HL-60 (cell line): ENCODE measurements around the gene GAREM1.

Experiments used
- DNase-seq, 2 experiments: peaks; one replicate each; pipeline ENCODE4 v3.0.0-alpha.2; 2010 to 2020; ENCODE audit warnings: low read depth in 1 of 2, low spot score in 1 of 2
- H3K27ac ChIP-seq: fragments of 250-450 bp; sonication (Bioruptor Pico); replicated peaks from 2 replicates; pipeline ENCODE4 v1.5.1; 2020; ENCODE audit warnings: mild to moderate bottlenecking, moderate library complexity
- H3K27me3 ChIP-seq: fragments of 250-450 bp; sonication (Bioruptor Pico); 2 replicates; pipeline ENCODE4 v1.5.1; 2021; ENCODE audit warnings: mild to moderate bottlenecking, moderate library complexity; ENCODE audit not compliant: insufficient read depth, poor library complexity, severe bottlenecking
- H3K4me3 ChIP-seq: replicated peaks from 2 replicates; pipeline ENCODE4 v1.5.1; 2011; ENCODE audit warnings: mild to moderate bottlenecking, control low read depth, low read length; ENCODE audit not compliant: insufficient read depth
- CTCF ChIP-seq: IDR thresholded peaks from one replicate; pipeline ENCODE4 v1.5.1; 2011; ENCODE audit warnings: low read length, control low read depth, inconsistent platforms; ENCODE audit not compliant: insufficient read depth
- GABPA ChIP-seq: IDR thresholded peaks from 2 replicates; pipeline ENCODE4 v1.6.1; 2012; ENCODE audit warnings: low read depth
- POLR2AphosphoS5 ChIP-seq: IDR thresholded peaks from 2 replicates; pipeline ENCODE4 v1.6.1; 2012; ENCODE audit warnings: low read depth
- REST ChIP-seq: IDR thresholded peaks from 2 replicates; pipeline ENCODE4 v1.6.1; 2012; ENCODE audit warnings: low read depth; ENCODE audit not compliant: insufficient replicate concordance
- SPI1 ChIP-seq: IDR thresholded peaks from 2 replicates; pipeline ENCODE4 v1.6.1; 2012; ENCODE audit warnings: low read depth, mild to moderate bottlenecking, borderline replicate concordance

The GAREM1 gene

GRCh38 chr18:32429402-32429801 lies 41.3 kb downstream of the GAREM1 start:
- H3K27me3 ChIP-seq = no peaks in the 10 kb centered on the region
- TF ChIP-seq POLR2AphosphoS5 = no peak
- no peak for TF ChIP-seq GABPA
- TF ChIP-seq SPI1 = no peak
- TF ChIP-seq CTCF = no peak
- TF ChIP-seq REST = no peak
- H3K4me3 ChIP-seq = no peak overlapping the region
- DNase-seq = no peak
- H3K27ac ChIP-seq = no peak overlapping the region

- Histone ChIP-seq H3K4me3 (no peak overlapping the region), H3K27ac (no peak overlapping the region), H3K27me3 (no peaks in the 10 kb centered on the region)
- no peak for TF ChIP-seq REST
- TF ChIP-seq CTCF = no peak
- TF ChIP-seq POLR2AphosphoS5 = no peak
- no peak for TF ChIP-seq GABPA
- TF ChIP-seq SPI1 = no peak
- DNase-seq = no peak
These were observed 43.4 kb downstream of the GAREM1 start for GRCh38 chr18:32427084-32427900.

GRCh38 chr18:32425466-32425865 lies 45.2 kb downstream of the GAREM1 start:
- no peak for DNase-seq
- H3K27me3 ChIP-seq = no peaks in the 10 kb centered on the region
- TF ChIP-seq REST (no peak), SPI1 (no peak), CTCF (no peak), POLR2AphosphoS5 (no peak), GABPA (no peak)
- H3K27ac ChIP-seq = no peak overlapping the region
- H3K4me3 ChIP-seq = no peak overlapping the region
